HepG2 (cell line): ENCODE measurements around the gene GPC6. TPM values are rescaled to one million over a fixed set of nuclear protein-coding genes. Genes with fewer than 3 reads are reported as not detected.

Experiments used
- ATAC-seq: fragments of 200-7000 bp; cut with Tn5 transposase; 3 replicates; pipeline ENCODE4 v1.9.1; 2020; ENCODE audit warnings: mild to moderate bottlenecking, moderate library complexity
- BruUV-seq: library from RNA; stranded (reverse); fragments of 400-500 nt; replicated peaks from 2 replicates; lab custom pipeline; 2021; lab: Mats Ljungman, UMichigan
- CTCF ChIA-PET: fragments of 300-600 bp; formaldehyde crosslinking; extraction: SDS; loops from one replicate; lab custom pipeline; 2021; ENCODE audit warnings: low total read pairs, inconsistent platforms, low intra/inter-chr PET ratio; lab: Yijun Ruan, JAX
- POLR2A ChIA-PET: fragments of 350-600 bp; sonication (Branson Sonifier 250); formaldehyde crosslinking; loops from one replicate; lab custom pipeline; 2020; ENCODE audit warnings: antibody characterized with exemption, inconsistent platforms; lab: Yijun Ruan, JAX
- DNase-seq: peaks from one replicate; pipeline ENCODE4 v3.0.0-alpha.2; 2015; ENCODE audit warnings: low spot score
- FAIRE-seq: peaks from 3 replicates; lab custom pipeline; 2011; peaks lifted over from hg19 to GRCh38; lab: Jason Lieb, UNC
- H2AFZ ChIP-seq: one replicate; pipeline ENCODE4 v1.6.1; 2011; ENCODE audit warnings: low read length, inconsistent platforms
- H3K27ac ChIP-seq: fragments of 300-600 bp; 3 replicates; pipeline ENCODE4 v1.8.0; 2011; ENCODE audit warnings: mixed run types, mild to moderate bottlenecking, mixed read lengths, low read length, inconsistent platforms; ENCODE audit not compliant: insufficient read depth; ENCODE audit errors: extremely low read length
- H3K27me3 ChIP-seq, 2 experiments: fragments of 200-600 bp in 1 of 2; 2 replicates in 1 of 2; 3 replicates in 1 of 2; pipeline versions ENCODE4 v1.6.0 to v1.8.0; 2011; ENCODE audit warnings: low read length in 2 of 2, mild to moderate bottlenecking in 2 of 2, moderate library complexity in 2 of 2, inconsistent platforms in 1 of 2; ENCODE audit not compliant: insufficient read depth in 2 of 2, control insufficient read depth in 1 of 2
- H3K36me3 ChIP-seq, 2 experiments: fragments of 200-600 bp in 1 of 2; replicated peaks in 1 of 2; 2 replicates in 1 of 2; 3 replicates in 1 of 2; pipeline versions ENCODE4 v1.5.1 to v1.8.0; 2011; ENCODE audit warnings: low read length in 2 of 2, inconsistent platforms in 1 of 2; ENCODE audit not compliant: insufficient read depth in 2 of 2, control insufficient read depth in 1 of 2
- H3K4me1 ChIP-seq: 2 replicates; pipeline ENCODE4 v1.5.1; 2012; ENCODE audit warnings: low read length, inconsistent platforms; ENCODE audit not compliant: insufficient read depth
- H3K4me2 ChIP-seq: 2 replicates; pipeline ENCODE4 v1.6.0; 2011; ENCODE audit warnings: low read depth, low read length, inconsistent platforms
- H3K4me3 ChIP-seq, 3 experiments: fragments of 200-600 bp in 1 of 3; sonication (generic), shearing (Covaris generic) in 1 of 3; replicated peaks in 1 of 3; 2 replicates each; pipeline ENCODE4 v1.5.1; 2011 to 2016; ENCODE audit warnings: low read length in 3 of 3, inconsistent platforms in 2 of 3, low read depth in 2 of 3, mild to moderate bottlenecking in 2 of 3, control low read depth in 1 of 3, mixed read lengths in 1 of 3; ENCODE audit not compliant: insufficient read depth in 1 of 3
- H3K79me2 ChIP-seq: one replicate; pipeline ENCODE4 v1.6.1; 2011; ENCODE audit warnings: low read length, inconsistent platforms; ENCODE audit not compliant: insufficient read depth
- H3K9ac ChIP-seq: 2 replicates; pipeline ENCODE4 v1.6.0; 2011; ENCODE audit warnings: mild to moderate bottlenecking, low read depth, low read length, inconsistent platforms; ENCODE audit not compliant: insufficient read depth
- H3K9me3 ChIP-seq: 2 replicates; pipeline ENCODE4 v1.5.1; 2012; ENCODE audit warnings: mild to moderate bottlenecking, low read length
- H4K20me1 ChIP-seq: 2 replicates; pipeline ENCODE4 v1.6.0; 2011; ENCODE audit warnings: inconsistent platforms, mild to moderate bottlenecking, low read length, moderate library complexity; ENCODE audit not compliant: insufficient read depth
- ERF ChIP-seq: IDR thresholded peaks from 2 replicates; pipeline ENCODE4 v1.6.1; 2018; ENCODE audit warnings: missing biosample characterization, missing genetic modification reagents
- HOXD1 ChIP-seq: sonication (generic); formaldehyde crosslinking; IDR thresholded peaks from 2 replicates; pipeline ENCODE4 v1.5.0; 2020; ENCODE audit warnings: missing genetic modification reagents
- KDM4B ChIP-seq: sonication (generic); formaldehyde crosslinking; IDR thresholded peaks from 2 replicates; pipeline ENCODE4 v1.4.0; 2020; ENCODE audit warnings: missing genetic modification reagents
- KMT2A ChIP-seq: sonication (generic); formaldehyde crosslinking; IDR thresholded peaks from 2 replicates; pipeline ENCODE4 v1.4.0; 2020; ENCODE audit warnings: missing genetic modification reagents
- KMT2B ChIP-seq: IDR thresholded peaks from 2 replicates; pipeline ENCODE4 v1.6.1; 2016; ENCODE audit warnings: missing genetic modification reagents, missing compliant biosample characterization
- MAFF ChIP-seq: IDR thresholded peaks from 2 replicates; pipeline ENCODE4 v1.6.1; 2011; ENCODE audit warnings: low read depth, low read length, improper control_type of control experiment
- MAFK ChIP-seq, 2 experiments: IDR thresholded peaks in 1 of 2; conservative IDR thresholded peaks in 1 of 2; 2 replicates each; pipeline ENCODE4 v1.6.1; 2011; ENCODE audit warnings: improper control_type of control experiment in 2 of 2, low read length in 2 of 2
- NFYC ChIP-seq: IDR thresholded peaks from 2 replicates; pipeline ENCODE4 v1.6.1; 2016; ENCODE audit warnings: missing genetic modification reagents, missing compliant biosample characterization
- RCOR2 ChIP-seq: IDR thresholded peaks from 2 replicates; pipeline ENCODE4 v1.6.1; 2016; ENCODE audit warnings: missing biosample characterization, missing genetic modification reagents
- RELA ChIP-seq: sonication (generic); formaldehyde crosslinking; IDR thresholded peaks from 2 replicates; pipeline ENCODE4 v1.4.0; 2020; ENCODE audit warnings: missing genetic modification reagents
- SMAD3 ChIP-seq: sonication (generic); formaldehyde crosslinking; IDR thresholded peaks from 2 replicates; pipeline ENCODE4 v1.4.0; 2020; ENCODE audit warnings: missing genetic modification reagents
- SP4 ChIP-seq: sonication (generic); formaldehyde crosslinking; IDR thresholded peaks from 2 replicates; pipeline ENCODE4 v1.8.1; 2023; ENCODE audit warnings: mild to moderate bottlenecking, missing genetic modification reagents
- SYNCRIP ChIP-seq: fragments of 200-400 bp; formaldehyde crosslinking; IDR thresholded peaks from 2 replicates; pipeline ENCODE4 v1.6.1; 2018; ENCODE audit warnings: mild to moderate bottlenecking, low read depth, low read length; ENCODE audit not compliant: insufficient read depth
- ZFYVE20 ChIP-seq: sonication (generic); formaldehyde crosslinking; IDR thresholded peaks from 2 replicates; pipeline ENCODE4 v1.8.0; 2023; ENCODE audit warnings: low read depth, mild to moderate bottlenecking, moderate library complexity, missing genetic modification reagents, borderline replicate concordance
- ZNF138 ChIP-seq: sonication (generic); formaldehyde crosslinking; IDR thresholded peaks from 2 replicates; pipeline ENCODE4 v1.5.0; 2020; ENCODE audit warnings: mild to moderate bottlenecking, low read depth, missing genetic modification reagents
- ZNF431 ChIP-seq: sonication (generic); formaldehyde crosslinking; IDR thresholded peaks from 2 replicates; pipeline ENCODE4 v1.9.0; 2022; ENCODE audit warnings: missing genetic modification reagents, low read depth, mild to moderate bottlenecking, borderline replicate concordance
- ZNF652 ChIP-seq: IDR thresholded peaks from 2 replicates; pipeline ENCODE4 v1.6.1; 2016; ENCODE audit warnings: low read depth, borderline replicate concordance
- ZNF703 ChIP-seq: sonication (generic); formaldehyde crosslinking; IDR thresholded peaks from 2 replicates; pipeline ENCODE4 v1.5.1; 2020; ENCODE audit warnings: missing genetic modification reagents, mild to moderate bottlenecking, moderate library complexity, borderline replicate concordance
- ZNF83 ChIP-seq: sonication (generic); formaldehyde crosslinking; IDR thresholded peaks from 2 replicates; pipeline ENCODE4 v1.4.0; 2020; ENCODE audit warnings: missing genetic modification reagents, mild to moderate bottlenecking, borderline replicate concordance
- WGBS: methylation state at CpG from one replicate; pipeline ENCODE4 v1.1.6; 2017; ENCODE audit warnings: low lambda C conversion rate; 5-methylcytosine and 5-hydroxymethylcytosine counted together
- in situ Hi-C: cut with HindIII; loops from 2 replicates; pipeline ENCODE4 v1.10.0; 2017; ENCODE audit warnings: low pct_unique_long_range_greater_than_20kb; ENCODE audit not compliant: extremely low pct_ligation_motif_present
- intact Hi-C: fragments of 100-400 bp; cut with micrococcal nuclease; formaldehyde crosslinking; loops from one replicate; pipeline ENCODE4 v1.10.0; 2022; ENCODE audit not compliant: unreplicated experiment
- polyA plus RNA-seq, 8 experiments: library from polyadenylated mRNA; depleted of rRNA in 3 of 8; stranded (reverse) in 7 of 8; unstranded in 1 of 8; fragments of >200 nt; fragmentation: Illumina TruSeq in 4 of 8; extraction: Trizol in 4 of 8; gene quantifications; 2 replicates each; pipeline versions ENCODE4 v1.2.1 to v1.2.3, GENCODE V29; 2011 to 2016; ENCODE audit warnings: low read depth in 4 of 8, missing spikeins in 1 of 8, mixed read lengths in 1 of 8; ENCODE audit not compliant: insufficient read depth in 1 of 8
- total RNA-seq, 5 experiments: library from RNA; depleted of rRNA; stranded (reverse); fragments of >200 nt; fragmentation: Illumina TruSeq; extraction: Trizol; gene quantifications; 2 replicates each; pipeline ENCODE4 v1.2.3, GENCODE V29; 2016; ENCODE audit warnings: low read depth in 1 of 5
- TF ChIP-seq, protein P1 (sequence below): sonication (generic); formaldehyde crosslinking; IDR thresholded peaks from 2 replicates; pipeline ENCODE4 v1.5.1; 2020; ENCODE audit warnings: mild to moderate bottlenecking, missing genetic modification reagents, borderline replicate concordance

The GPC6 gene
- total and polyA plus RNA-seq, 2 of the 13 experiments (the other 11 are each of a cell fraction or from before 2014, with no cell fraction given), result 24.5 to 33.9 TPM

DNA sequence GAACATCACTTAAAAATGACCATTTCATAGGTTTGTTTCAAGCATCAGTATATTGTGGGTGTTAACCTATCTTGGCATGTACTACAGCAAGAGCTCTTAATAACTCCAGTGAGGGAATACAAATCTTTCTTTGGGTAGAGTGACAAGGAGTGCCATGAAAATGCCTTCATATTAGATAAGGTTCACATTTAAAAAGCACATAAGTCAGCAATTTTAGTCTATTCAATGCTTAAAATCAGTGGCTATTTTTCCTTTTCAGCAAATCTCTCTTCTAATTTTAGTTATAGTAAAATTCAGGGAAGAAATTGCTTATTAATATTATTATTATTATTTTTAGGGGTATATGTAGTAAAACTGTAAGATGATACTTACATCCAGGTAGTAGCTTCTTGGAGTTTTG lies 291.1 kb downstream of the GPC6 start:
- no peak overlapping the region for H2AFZ ChIP-seq
- H3K4me3 ChIP-seq, result no peak overlapping the region
- H3K4me1 ChIP-seq, result no peaks in the 10 kb centered on the region
- ATAC-seq (no peak), DNase-seq (no peak), FAIRE-seq (no peak)
- no peaks in the 10 kb centered on the region for H4K20me1 ChIP-seq
- H3K27me3 ChIP-seq, result no peaks in the 10 kb centered on the region
- ChIA-PET POLR2A (no interaction called here), CTCF (no interaction called here)
- H3K27ac ChIP-seq, result no peak overlapping the region
- no peaks in the 10 kb centered on the region for H3K79me2 ChIP-seq
- intact Hi-C loops (no loop called here), in situ Hi-C loops (no loop called here)
- H3K9me3 ChIP-seq, result no peaks in the 10 kb centered on the region
- no peak overlapping the region for H3K9ac ChIP-seq
- H3K4me2 ChIP-seq, result no peak overlapping the region
- H3K36me3 ChIP-seq, result no peaks in the 10 kb centered on the region
- no TSS peak for BruUV-seq
- TF ChIP-seq ZNF138 (no peak), MAFF (peak; percentile 81), ZFYVE20 (CRISPR knock-in tag) (no peak), SYNCRIP (no peak), MAFK (conservative IDR thresholded peaks at IDR 0.05 in 1 of 2, IDR thresholded peaks at IDR 0.05 in 1 of 2; ENCODE audit: low read length in 2 of 2) (peak; percentile 67 to 91)

DNA sequence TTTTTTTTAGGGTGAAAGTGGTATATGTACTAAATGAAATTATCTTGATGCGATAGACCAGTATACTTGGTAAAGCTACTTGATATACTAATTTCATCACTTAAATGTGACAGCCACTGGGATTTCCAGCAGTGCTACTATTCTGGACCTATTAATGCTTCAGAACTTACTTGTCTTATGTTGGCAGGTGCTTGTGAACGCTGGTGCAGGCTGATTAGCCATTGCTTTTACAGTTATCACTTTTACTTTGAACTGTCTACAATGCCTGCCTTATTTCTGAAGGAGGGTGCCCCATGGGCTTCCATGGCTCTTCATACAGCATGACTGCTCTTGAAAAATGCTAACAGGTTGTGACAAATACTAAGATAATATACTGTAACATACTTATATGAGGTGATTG lies 294.7 kb downstream of the GPC6 start:
- H3K4me2 ChIP-seq, result no peak overlapping the region
- no peak overlapping the region for H2AFZ ChIP-seq
- no peaks in the 10 kb centered on the region for H3K4me1 ChIP-seq
- no peak for ATAC-seq
- DNase-seq, result no peak
- no peaks in the 10 kb centered on the region for H3K79me2 ChIP-seq
- ChIA-PET POLR2A (no interaction called here), CTCF (no interaction called here)
- no peaks in the 10 kb centered on the region for H3K9me3 ChIP-seq
- FAIRE-seq, result no peak
- H3K9ac ChIP-seq, result no peak overlapping the region
- H3K27me3 ChIP-seq, result no peaks in the 10 kb centered on the region
- no peak overlapping the region for H3K27ac ChIP-seq
- BruUV-seq, result no TSS peak
- intact Hi-C loops, result no loop called here
- H4K20me1 ChIP-seq, result no peaks in the 10 kb centered on the region
- no peaks in the 10 kb centered on the region for H3K36me3 ChIP-seq
- no peak overlapping the region for H3K4me3 ChIP-seq
- 96% methylated on average over 2 of the region's 2 CpGs for WGBS
- in situ Hi-C loops, result no loop called here
- TF ChIP-seq HOXD1 (CRISPR knock-in tag) (no peak), RCOR2 (no peak), KMT2A (CRISPR knock-in tag) (no peak), NFYC (CRISPR knock-in tag) (no peak), ERF (CRISPR knock-in tag) (no peak), SP4 (CRISPR knock-in tag) (no peak), ZNF83 (CRISPR knock-in tag) (no peak), KMT2B (no peak), ZNF703 (CRISPR knock-in tag) (no peak), KDM4B (CRISPR knock-in tag) (no peak), ZFYVE20 (CRISPR knock-in tag) (no peak), SMAD3 (no peak), ZNF652 (no peak), RELA (no peak), ZNF431 (CRISPR knock-in tag) (no peak)
- TF ChIP-seq, protein P1, sequence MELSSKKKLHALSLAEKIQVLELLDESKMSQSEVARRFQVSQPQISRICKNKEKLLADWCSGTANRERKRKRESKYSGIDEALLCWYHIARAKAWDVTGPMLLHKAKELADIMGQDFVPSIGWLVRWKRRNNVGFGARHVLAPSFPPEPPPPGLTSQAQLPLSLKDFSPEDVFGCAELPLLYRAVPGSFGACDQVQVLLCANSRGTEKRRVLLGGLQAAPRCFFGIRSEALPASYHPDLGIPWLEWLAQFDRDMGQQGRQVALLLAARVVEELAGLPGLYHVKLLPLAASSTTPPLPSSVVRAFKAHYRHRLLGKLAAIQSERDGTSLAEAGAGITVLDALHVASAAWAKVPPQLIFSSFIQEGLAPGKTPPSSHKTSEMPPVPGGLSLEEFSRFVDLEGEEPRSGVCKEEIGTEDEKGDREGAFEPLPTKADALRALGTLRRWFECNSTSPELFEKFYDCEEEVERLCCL (CRISPR knock-in tag), result no peak
- TF ChIP-seq, all 625 proteins: peak for 0
